Fibroblast of lung (primary cell): Measurements from ENCODE around the gene ZCCHC12. TPM values are rescaled to one million over a fixed set of nuclear protein-coding genes. Genes with fewer than 3 reads are reported as not detected.

Experiments
- DNase-seq, 2 donors: peaks; one replicate each; pipeline versions ENCODE4 v3.0.0 to v3.0.0-alpha.2; 2010; ENCODE audit warnings: low read depth in 2 of 2
- H2AFZ ChIP-seq: 2 replicates; pipeline ENCODE4 v1.5.1; 2012; ENCODE audit warnings: low read length, control low read depth, inconsistent platforms
- H3K27ac ChIP-seq: 2 replicates; pipeline ENCODE4 v1.5.1; 2011; ENCODE audit warnings: low read length, control low read depth; ENCODE audit not compliant: insufficient read depth
- H3K27me3 ChIP-seq: 2 replicates; pipeline ENCODE4 v1.5.1; 2011; ENCODE audit warnings: mild to moderate bottlenecking, low read length; ENCODE audit not compliant: control insufficient read depth, insufficient read depth
- H3K36me3 ChIP-seq: 2 replicates; pipeline ENCODE4 v1.5.1; 2011; ENCODE audit warnings: low read length; ENCODE audit not compliant: control insufficient read depth, insufficient read depth
- H3K4me1 ChIP-seq: 2 replicates; pipeline ENCODE4 v1.5.1; 2011; ENCODE audit warnings: low read length; ENCODE audit not compliant: control insufficient read depth, insufficient read depth; ENCODE audit errors: extremely low read depth
- H3K4me2 ChIP-seq: 2 replicates; pipeline ENCODE4 v1.5.1; 2011; ENCODE audit warnings: low read length, control low read depth; ENCODE audit not compliant: insufficient read depth; ENCODE audit errors: extremely low read depth
- H3K4me3 ChIP-seq, 4 experiments: fragments of 200-600 bp in 1 of 4; sonication (generic) in 1 of 4; replicated peaks in 1 of 4; 2 replicates each; pipeline ENCODE4 v1.5.1; 2011 to 2016; ENCODE audit warnings: low read length in 4 of 4, low read depth in 3 of 4, mild to moderate bottlenecking in 3 of 4, control low read depth in 2 of 4, inconsistent platforms in 1 of 4, mixed read lengths in 1 of 4; ENCODE audit not compliant: insufficient read depth in 1 of 4; ENCODE audit errors: control extremely low read depth in 1 of 4
- H3K79me2 ChIP-seq: 2 replicates; pipeline ENCODE4 v1.5.1; 2012; ENCODE audit warnings: mild to moderate bottlenecking, low read length, inconsistent platforms; ENCODE audit not compliant: control insufficient read depth, insufficient read depth
- H3K9ac ChIP-seq: 2 replicates; pipeline ENCODE4 v1.5.1; 2011; ENCODE audit warnings: mild to moderate bottlenecking, low read length, control low read depth; ENCODE audit not compliant: insufficient read depth
- H3K9me3 ChIP-seq: 2 replicates; pipeline ENCODE4 v1.5.1; 2012; ENCODE audit warnings: low read depth, low read length; ENCODE audit not compliant: control insufficient read depth, insufficient read depth
- H4K20me1 ChIP-seq: 2 replicates; pipeline ENCODE4 v1.5.1; 2011; ENCODE audit warnings: low read length; ENCODE audit not compliant: control insufficient read depth, insufficient read depth; ENCODE audit errors: extremely low read depth
- CTCF ChIP-seq, 2 donors: IDR thresholded peaks in 1 of 2; conservative IDR thresholded peaks in 1 of 2; 1 replicate in 1 of 2; 2 replicates in 1 of 2; pipeline ENCODE4 v1.5.1; 2011 to 2012; ENCODE audit warnings: low read length in 2 of 2, control low read depth in 1 of 2, inconsistent platforms in 1 of 2, low read depth in 1 of 2, mild to moderate bottlenecking in 1 of 2
- EZH2 ChIP-seq: IDR thresholded peaks from 2 replicates; pipeline ENCODE4 v1.5.1; 2012; ENCODE audit warnings: low read length, control low read depth, mild to moderate bottlenecking; ENCODE audit errors: missing control alignments
- polyA plus RNA-seq, 2 donors: library from polyadenylated mRNA; depleted of rRNA in 1 of 2; stranded (reverse) in 1 of 2; unstranded in 1 of 2; fragments of >200 nt; gene quantifications; 2 replicates each; pipeline ENCODE4 v1.2.1, GENCODE V29; 2011 to 2012; ENCODE audit warnings: missing spikeins in 1 of 2
- total RNA-seq: library from RNA; depleted of rRNA; stranded (reverse); fragments of >200 nt; gene quantifications from 2 replicates; pipeline ENCODE4 v1.2.1, GENCODE V29; 2014

The ZCCHC12 gene
- total and polyA plus RNA-seq, 2 donors (not counting 1 experiment from before 2014, with no cell fraction given), result under 0.01 TPM; not detected in 1

- no peaks in the 10 kb centered on the region for H3K9me3 ChIP-seq
- no peak overlapping the region for H3K4me2 ChIP-seq
- no peak overlapping the region for H3K9ac ChIP-seq
- no peaks in the 10 kb centered on the region for H3K4me1 ChIP-seq
- no peaks in the 10 kb centered on the region for H3K36me3 ChIP-seq
- no peak for TF ChIP-seq CTCF (conservative IDR thresholded peaks at IDR 0.05 in 1 of 2, IDR thresholded peaks at IDR 0.05 in 1 of 2; ENCODE audit: low read depth in 1 of 2, low read length in 2 of 2)
- no peak for TF ChIP-seq EZH2
- H3K27me3 ChIP-seq, result no peaks in the 10 kb centered on the region
- no peaks in the 10 kb centered on the region for H4K20me1 ChIP-seq
- DNase-seq, result no peak
- no peak overlapping the region for H2AFZ ChIP-seq
- H3K79me2 ChIP-seq, result no peaks in the 10 kb centered on the region
- no peak overlapping the region for H3K4me3 ChIP-seq
- no peak overlapping the region for H3K27ac ChIP-seq
Observed at GRCh38 chrX:118853596-118853995, 30.0 kb downstream of the ZCCHC12 start.

- TF ChIP-seq CTCF (conservative IDR thresholded peaks at IDR 0.05 in 1 of 2, IDR thresholded peaks at IDR 0.05 in 1 of 2; ENCODE audit: low read depth in 1 of 2, low read length in 2 of 2) (no peak), EZH2 (no peak)
- no peaks in the 10 kb centered on the region for H4K20me1 ChIP-seq
- no peak overlapping the region for H3K9ac ChIP-seq
- no peaks in the 10 kb centered on the region for H3K27me3 ChIP-seq
- no peak overlapping the region for H3K27ac ChIP-seq
- no peaks in the 10 kb centered on the region for H3K79me2 ChIP-seq
- no peak overlapping the region for H3K4me2 ChIP-seq
- no peak overlapping the region for H3K4me3 ChIP-seq
- H3K9me3 ChIP-seq, result no peaks in the 10 kb centered on the region
- H3K36me3 ChIP-seq, result no peaks in the 10 kb centered on the region
- no peak overlapping the region for H2AFZ ChIP-seq
- no peak for DNase-seq
- H3K4me1 ChIP-seq, result no peaks in the 10 kb centered on the region
Observed at GRCh38 chrX:118855681-118856310, 32.2 kb downstream of the ZCCHC12 start.

GRCh38 chrX:118857006-118857405 is 33.4 kb downstream of the ZCCHC12 start:
- Histone ChIP-seq H3K36me3 (no peaks in the 10 kb centered on the region), H3K4me1 (no peaks in the 10 kb centered on the region), H2AFZ (no peak overlapping the region), H3K4me3 (no peak overlapping the region), H3K9me3 (no peaks in the 10 kb centered on the region), H3K27ac (no peak overlapping the region), H3K27me3 (no peaks in the 10 kb centered on the region), H4K20me1 (no peaks in the 10 kb centered on the region), H3K79me2 (no peaks in the 10 kb centered on the region), H3K9ac (no peak overlapping the region), H3K4me2 (no peak overlapping the region)
- TF ChIP-seq EZH2 (no peak), CTCF (conservative IDR thresholded peaks at IDR 0.05 in 1 of 2, IDR thresholded peaks at IDR 0.05 in 1 of 2; ENCODE audit: low read depth in 1 of 2, low read length in 2 of 2) (no peak)
- DNase-seq, result no peak
